HepG2 (cell line): ENCODE data around the gene RPL3. TPM values are rescaled to one million over a fixed set of nuclear protein-coding genes. Genes with fewer than 3 reads are reported as not detected.

ENCODE experiments used
- AGO1 ChIP-seq: fragments of 200-400 bp; formaldehyde crosslinking; IDR thresholded peaks from 2 replicates; pipeline ENCODE4 v1.6.1; 2017; ENCODE audit warnings: mild to moderate bottlenecking, low read depth, low read length, moderate library complexity; ENCODE audit not compliant: poor library complexity, severe bottlenecking
- HNF1B ChIP-seq: sonication (generic); formaldehyde crosslinking; IDR thresholded peaks from 2 replicates; pipeline ENCODE4 v1.5.1; 2020; ENCODE audit warnings: mild to moderate bottlenecking, moderate library complexity, missing genetic modification reagents
- NRL ChIP-seq: sonication (generic); formaldehyde crosslinking; IDR thresholded peaks from 2 replicates; pipeline ENCODE4 v1.5.0; 2020; ENCODE audit warnings: missing genetic modification reagents, mild to moderate bottlenecking, moderate library complexity, borderline replicate concordance
- POLR2AphosphoS2 ChIP-seq: IDR thresholded peaks from 2 replicates; pipeline ENCODE4 v1.6.1; 2011; ENCODE audit warnings: low read depth, low read length, improper control_type of control experiment
- RERE ChIP-seq: IDR thresholded peaks from 2 replicates; pipeline ENCODE4 v1.6.1; 2016; ENCODE audit warnings: low read depth, missing genetic modification reagents, missing compliant biosample characterization
- RXRA ChIP-seq: sonication (generic); formaldehyde crosslinking; IDR thresholded peaks from 2 replicates; pipeline ENCODE4 v1.5.1; 2020; ENCODE audit warnings: missing genetic modification reagents
- UBTF ChIP-seq: sonication (generic); formaldehyde crosslinking; IDR thresholded peaks from 2 replicates; pipeline ENCODE4 v1.4.0; 2020; ENCODE audit warnings: mild to moderate bottlenecking, missing genetic modification reagents
- ZBTB4 ChIP-seq: sonication (generic); formaldehyde crosslinking; IDR thresholded peaks from 2 replicates; pipeline ENCODE4 v1.4.0; 2020; ENCODE audit warnings: missing genetic modification reagents, mild to moderate bottlenecking, borderline replicate concordance
- ZBTB43 ChIP-seq: sonication (generic); formaldehyde crosslinking; conservative IDR thresholded peaks from 2 replicates; pipeline ENCODE4 v1.4.0; 2020; ENCODE audit warnings: missing genetic modification reagents
- ZNF138 ChIP-seq: sonication (generic); formaldehyde crosslinking; IDR thresholded peaks from 2 replicates; pipeline ENCODE4 v1.5.0; 2020; ENCODE audit warnings: mild to moderate bottlenecking, low read depth, missing genetic modification reagents
- ZNF34 ChIP-seq: sonication (generic); formaldehyde crosslinking; IDR thresholded peaks from 2 replicates; pipeline ENCODE4 v1.4.0; 2020; ENCODE audit warnings: mild to moderate bottlenecking, missing genetic modification reagents, borderline replicate concordance
- ZNF619 ChIP-seq: sonication (generic); formaldehyde crosslinking; IDR thresholded peaks from 2 replicates; pipeline ENCODE4 v1.4.0; 2020; ENCODE audit warnings: mild to moderate bottlenecking, missing genetic modification reagents
- ZNF777 ChIP-seq: sonication (generic); formaldehyde crosslinking; IDR thresholded peaks from 2 replicates; pipeline ENCODE4 v1.4.0; 2020; ENCODE audit warnings: missing genetic modification reagents
- polyA plus RNA-seq, 8 experiments: library from polyadenylated mRNA; depleted of rRNA in 3 of 8; stranded (reverse) in 7 of 8; unstranded in 1 of 8; fragments of >200 nt; fragmentation: Illumina TruSeq in 4 of 8; extraction: Trizol in 4 of 8; gene quantifications; 2 replicates each; pipeline versions ENCODE4 v1.2.1 to v1.2.3, GENCODE V29; 2011 to 2016; ENCODE audit warnings: low read depth in 4 of 8, missing spikeins in 1 of 8, mixed read lengths in 1 of 8; ENCODE audit not compliant: insufficient read depth in 1 of 8
- total RNA-seq, 5 experiments: library from RNA; depleted of rRNA; stranded (reverse); fragments of >200 nt; fragmentation: Illumina TruSeq; extraction: Trizol; gene quantifications; 2 replicates each; pipeline ENCODE4 v1.2.3, GENCODE V29; 2016; ENCODE audit warnings: low read depth in 1 of 5

The RPL3 gene
- total and polyA plus RNA-seq, 2 of the 13 experiments (the other 11 are each of a cell fraction or from before 2014, with no cell fraction given), result 1,051 to 3,279 TPM

- TF ChIP-seq RERE (peak; percentile 16; the same call in 1 of the 2 replicates), ZBTB43 (CRISPR knock-in tag) (no peak; the same call in 1 of the 2 replicates), POLR2AphosphoS2 (peak; percentile 98), RXRA (CRISPR knock-in tag) (peak; percentile 61), ZNF138 (CRISPR knock-in tag) (peak; percentile 64; the same call in 1 of the 2 replicates), ZNF34 (CRISPR knock-in tag) (no peak), ZNF777 (CRISPR knock-in tag) (no peak; the same call in 1 of the 2 replicates), NRL (peak; percentile 58; the same call in 1 of the 2 replicates), HNF1B (CRISPR knock-in tag) (peak; percentile 91), UBTF (CRISPR knock-in tag) (peak; percentile 63; the same call in 1 of the 2 replicates), AGO1 (peak; percentile 61), ZNF619 (CRISPR knock-in tag) (no peak; the same call in 1 of the 2 replicates), ZBTB4 (CRISPR knock-in tag) (no peak; the same call in 1 of the 2 replicates)
Measured at GRCh38 chr22:39319284-39320022, at the start of gene RPL3 (continued).
